Measurements from ENCODE around the gene NCAN. TPM values are rescaled to one million over a fixed set of nuclear protein-coding genes. Genes with fewer than 3 reads are reported as not detected.
A peak's percentile ranks its signal among the peaks of the same experiment; 100 is the strongest.
"Not testable (repeated sequence)": the region's sequence is repeated elsewhere in the genome, so short reads cannot be mapped to it uniquely, and the experiment has no call there.

The NCAN gene
- 14.0 and 19.3 TPM in 2 replicates for polyA plus RNA-seq (2014; cell fraction: cytosol; rRNA removed)
- polyA plus RNA-seq (2014; cell fraction: nucleus; rRNA removed), result 6.8 and 8.4 TPM in 2 replicates

DNA sequence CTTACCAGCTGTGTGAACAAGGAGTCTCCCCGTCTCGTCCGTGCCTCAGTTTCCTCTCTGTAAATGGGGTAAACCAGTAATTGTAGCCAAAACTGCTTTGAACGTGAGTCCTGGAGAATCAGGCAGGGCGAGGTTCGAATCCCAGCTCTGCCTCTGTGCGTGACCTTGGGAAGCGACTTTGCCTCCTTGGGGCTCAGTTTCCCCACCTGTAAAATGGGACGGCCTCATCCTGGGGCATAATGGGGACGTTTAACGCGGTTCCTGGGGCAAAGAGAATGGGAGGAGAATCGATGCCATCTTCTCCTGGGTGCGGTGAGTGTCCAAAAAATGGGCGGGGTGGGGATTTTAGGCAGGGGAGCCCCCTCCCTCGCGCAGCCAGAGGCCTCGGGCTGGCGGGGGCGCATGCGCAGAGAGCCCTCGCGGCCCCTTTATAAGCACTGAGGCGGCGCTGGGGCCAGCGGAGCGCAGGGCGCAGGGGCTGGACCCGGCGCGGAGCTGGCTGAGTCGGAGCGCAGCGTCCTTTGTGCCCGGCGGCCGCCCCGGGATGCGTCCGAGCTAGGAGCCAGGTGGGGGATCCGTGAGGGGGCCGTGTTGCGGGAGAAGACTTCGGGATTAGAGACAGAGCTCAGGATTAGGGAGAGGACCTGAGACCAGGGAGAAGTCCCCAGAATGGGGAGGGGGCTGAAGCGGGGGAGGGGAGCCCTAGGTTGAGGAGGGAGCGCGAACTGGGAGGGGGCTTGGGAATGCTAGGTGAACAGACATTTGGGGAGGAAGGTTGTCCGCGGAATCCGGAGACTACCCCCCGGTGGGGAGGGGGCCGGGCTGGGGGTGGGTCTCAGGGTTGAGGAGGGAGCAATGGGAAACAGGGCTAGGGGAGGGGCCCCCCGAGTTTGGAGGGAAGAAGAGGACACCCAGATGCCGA lies at the start of gene NCAN:
TSS of gene NCAN (plus strand) at position 460 of the 922 bp plus-strand sequence. CDS start 4,996 bp downstream, outside the sequence.
- peak; percentile 55 for DNase-seq (ENCODE audit: low spot score)

DNA sequence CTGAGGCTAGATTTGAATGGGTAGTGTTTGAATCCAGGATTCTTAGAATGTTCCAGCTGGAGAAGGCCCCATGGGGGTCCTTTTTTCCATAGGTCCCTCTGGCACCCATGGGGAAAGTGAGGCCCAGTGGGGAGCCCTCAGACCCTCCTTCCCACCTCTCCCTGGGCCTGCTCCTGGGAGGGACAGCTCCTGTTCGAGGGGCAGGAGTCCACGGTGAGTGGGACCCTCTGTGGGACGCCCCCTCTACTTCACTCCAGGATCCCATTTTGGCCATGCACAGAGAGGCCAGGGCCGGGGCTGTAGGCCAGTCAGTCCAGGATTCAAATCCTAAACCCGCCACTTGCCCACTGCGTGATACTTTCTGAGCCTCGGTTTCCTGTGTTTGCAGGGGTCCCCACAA lies 49.3 kb upstream of the NCAN start:
- no peak for DNase-seq (ENCODE audit: low spot score)

DNA sequence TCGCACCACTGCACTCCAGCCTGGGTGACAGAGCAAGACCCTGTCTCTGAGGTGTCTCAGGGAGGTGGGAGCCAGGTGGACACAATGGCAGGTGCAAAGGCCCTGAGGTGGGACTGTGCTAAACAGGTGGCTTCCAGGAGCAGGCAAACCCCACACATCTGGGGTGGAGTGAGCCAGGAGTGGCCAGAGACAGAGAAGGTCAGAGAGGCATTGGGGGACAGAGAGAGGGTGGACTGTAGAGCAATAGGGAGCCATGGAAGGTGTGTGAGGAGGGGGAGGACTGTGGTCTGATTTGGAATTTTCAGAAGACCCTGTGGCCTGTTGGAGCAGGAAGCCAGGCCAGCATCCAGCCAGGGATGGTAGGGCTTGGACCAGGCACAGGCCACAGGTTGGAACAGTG lies 46.4 kb upstream of the NCAN start:
- no peak for DNase-seq (ENCODE audit: low spot score)

DNA sequence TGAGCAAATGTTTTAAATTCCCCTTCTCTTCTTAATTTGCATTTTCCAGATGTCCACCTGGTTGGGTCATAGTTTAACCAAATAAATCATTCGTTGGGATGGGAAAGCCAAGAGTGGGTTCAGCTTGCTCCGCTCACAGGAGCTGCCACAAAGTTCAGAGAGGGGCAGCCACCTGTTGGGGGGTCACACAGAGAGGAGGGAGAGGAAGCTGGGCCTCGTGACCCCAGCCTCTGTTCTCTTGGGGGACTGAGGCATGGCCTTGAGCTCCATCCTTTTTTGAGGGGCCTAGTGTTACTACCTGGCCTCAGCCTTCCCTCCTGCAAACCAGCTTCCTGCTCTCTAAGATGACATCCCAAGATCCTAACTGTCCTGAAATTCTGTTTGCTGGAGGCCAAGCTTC lies 44.1 kb upstream of the NCAN start:
- DNase-seq (ENCODE audit: low spot score), result no peak

DNA sequence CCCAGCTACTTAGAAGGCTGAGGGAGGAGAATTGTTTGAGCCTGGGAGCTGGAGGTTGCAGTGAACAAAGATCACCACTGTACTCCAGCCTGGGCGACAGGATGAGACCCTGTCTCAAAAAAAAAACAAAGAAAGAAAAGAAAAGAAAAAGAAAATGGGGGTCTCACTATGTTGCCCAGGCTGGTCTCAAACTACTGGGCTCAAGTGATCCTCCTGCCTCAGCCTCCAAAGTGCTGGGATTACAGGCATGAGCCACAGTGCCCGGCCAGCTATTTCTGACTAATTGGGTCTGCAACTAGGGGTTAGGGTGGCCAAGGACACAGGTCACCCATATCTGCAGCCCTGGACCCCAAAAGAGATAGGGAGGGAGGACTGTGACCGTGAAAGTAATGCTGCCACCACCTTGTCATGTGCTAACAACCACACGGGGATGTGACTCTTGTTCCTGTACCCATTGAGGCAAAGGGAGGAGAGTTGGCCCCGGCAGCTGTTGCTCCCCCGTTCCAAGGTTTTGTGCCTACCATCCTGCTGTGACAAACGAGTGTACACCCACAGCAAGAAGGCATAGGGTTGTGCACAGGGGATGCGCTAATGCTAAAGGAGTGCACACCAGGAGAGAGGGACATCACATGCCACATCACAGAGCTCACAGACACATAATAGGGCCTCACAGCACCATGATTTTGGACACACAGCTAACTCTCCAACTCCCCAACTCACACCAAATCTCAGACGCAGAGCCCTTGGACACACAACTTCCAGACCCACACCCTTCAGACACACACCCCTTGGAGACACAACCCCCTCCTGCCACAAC lies 42.3 kb upstream of the NCAN start:
- DNase-seq (ENCODE audit: low spot score), result no peak

DNA sequence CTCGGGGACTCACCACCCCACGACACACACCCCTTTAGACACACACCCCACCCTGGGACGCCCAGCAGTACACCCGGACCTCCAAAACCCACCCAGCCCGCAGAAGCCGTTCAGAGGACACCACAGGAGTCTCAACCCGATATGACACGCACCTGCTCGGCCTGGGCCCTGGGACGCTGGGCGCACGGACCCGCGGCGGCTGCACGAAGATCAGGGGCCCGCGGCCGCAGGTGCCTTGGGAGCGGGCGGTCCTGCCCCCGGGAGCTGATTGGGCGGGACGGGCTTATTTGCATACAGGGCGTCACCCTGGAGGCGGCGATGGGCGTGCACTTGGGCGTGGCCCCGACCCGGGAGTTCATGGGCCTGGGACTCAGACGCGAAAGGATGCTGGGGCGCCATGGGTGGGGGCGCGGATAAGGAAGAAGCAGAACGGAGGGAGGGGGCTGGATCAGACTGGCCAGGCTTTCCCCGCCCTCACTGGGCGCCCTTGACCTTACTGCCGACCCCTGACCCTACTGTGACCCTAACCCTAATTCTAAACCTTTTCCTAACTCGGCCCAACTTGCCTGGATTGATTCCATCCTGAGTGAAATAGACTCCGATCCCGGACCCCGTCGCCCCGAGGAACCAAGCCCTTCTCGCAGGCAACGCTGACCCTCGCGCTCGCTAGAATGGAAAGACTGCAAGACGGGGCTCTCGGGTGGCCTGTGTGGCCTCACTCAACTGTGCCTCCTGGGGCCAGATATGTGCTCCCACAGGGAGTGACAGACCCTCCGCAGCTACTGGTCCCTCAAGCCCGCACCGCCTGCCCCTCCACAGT lies 41.5 kb upstream of the NCAN start, which contains the start of gene MEF2B:
TSS of gene MEF2B (minus strand) at position 211 of the 820 bp plus-strand sequence. CDS start 19,528 bp downstream, outside the sequence.
- DNase-seq (ENCODE audit: low spot score), result peak; percentile 83

DNA sequence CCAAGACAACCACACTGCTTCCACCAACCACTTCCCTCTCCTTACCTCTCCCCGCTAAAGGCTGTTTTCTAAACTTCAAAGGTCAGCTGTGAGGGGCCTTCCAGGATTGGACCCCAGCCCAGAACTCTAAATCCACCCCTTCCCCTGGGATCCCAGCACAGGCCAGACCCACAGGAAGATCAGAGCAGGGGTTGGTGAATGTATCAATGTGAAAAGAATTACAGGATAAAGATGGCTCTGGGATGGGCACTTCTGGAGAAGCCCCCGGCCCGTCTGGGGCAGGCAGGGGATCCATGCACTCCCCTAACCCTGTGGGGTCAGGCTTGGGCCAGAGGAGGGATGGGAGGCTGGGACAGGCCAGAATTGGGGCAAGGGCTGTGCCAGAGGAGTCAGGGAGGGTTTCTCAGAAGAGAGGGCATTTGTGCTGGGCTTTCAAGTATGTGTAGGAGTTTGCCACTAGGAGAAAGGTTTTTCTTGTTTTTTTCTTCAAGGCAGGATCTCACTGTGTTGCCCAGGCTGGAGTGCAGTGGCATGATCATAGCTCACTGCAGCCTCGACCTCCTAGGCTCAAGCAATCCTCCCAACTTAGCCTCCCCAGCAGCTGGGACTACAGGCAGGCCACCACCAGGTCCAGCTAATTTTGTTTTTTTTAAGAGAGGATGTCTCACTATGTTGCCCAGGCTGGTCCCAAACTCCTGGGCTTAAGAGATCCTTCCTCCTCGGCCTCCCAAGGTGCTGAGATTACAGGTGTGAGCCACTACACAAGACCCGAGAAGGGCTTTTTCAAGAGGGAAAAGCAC lies 40.7 kb upstream of the NCAN start:
- no peak for DNase-seq (ENCODE audit: low spot score)

DNA sequence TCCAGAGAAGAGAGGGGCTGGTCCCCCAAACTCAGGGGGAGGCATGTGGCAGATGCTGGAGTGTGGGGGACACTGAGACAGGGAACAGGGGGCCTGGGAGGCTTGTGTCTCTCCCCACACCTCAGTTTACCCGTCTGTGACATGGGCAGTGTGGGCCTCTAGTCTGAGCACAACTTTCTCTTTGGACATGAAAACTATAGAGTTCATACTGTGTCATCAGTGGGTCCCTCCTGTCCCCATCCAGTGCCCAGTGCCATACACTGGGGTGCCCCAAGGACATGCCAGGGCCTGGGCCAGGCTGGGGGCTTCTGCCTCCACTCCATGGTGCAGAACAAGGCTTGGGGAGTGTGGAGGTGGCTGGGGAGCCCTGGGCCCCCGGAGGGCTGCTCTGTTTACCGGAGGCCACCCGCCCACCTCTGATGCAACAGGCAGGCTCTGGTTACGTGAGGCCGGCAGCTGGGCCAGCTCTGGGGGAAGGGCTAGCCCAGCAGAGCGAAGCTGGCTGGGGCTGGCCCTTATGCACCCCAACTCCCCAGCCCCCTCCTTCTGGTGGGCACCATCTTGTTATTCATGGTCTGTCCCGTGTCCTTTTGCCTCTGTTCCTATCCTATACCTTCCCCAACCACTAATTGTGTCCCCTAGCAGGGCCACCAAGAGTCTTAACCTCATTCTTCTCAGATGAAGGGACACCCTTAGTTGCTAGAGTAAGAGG lies 39.8 kb upstream of the NCAN start:
- DNase-seq (ENCODE audit: low spot score), result no peak

DNA sequence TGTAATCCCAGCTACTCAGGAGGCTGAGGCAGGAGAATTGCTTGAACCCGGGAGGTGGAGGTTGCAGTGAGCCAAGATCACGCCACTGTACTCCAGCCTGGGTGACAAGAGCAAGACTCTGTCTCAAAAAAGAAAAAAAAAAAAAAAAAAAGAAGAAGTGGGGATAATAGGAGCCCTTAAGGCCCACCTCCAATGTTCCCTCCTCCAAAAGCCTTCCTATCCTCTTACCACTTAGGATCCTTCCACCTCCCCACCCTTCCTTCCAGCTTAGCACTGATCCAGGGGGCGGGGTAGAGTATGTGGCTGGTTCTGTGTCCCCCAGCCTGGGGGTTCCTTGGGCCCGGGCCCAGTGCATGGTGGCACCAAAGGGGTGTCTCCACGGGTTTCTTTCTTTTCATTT lies 38.5 kb upstream of the NCAN start:
- not testable (repeated sequence) for DNase-seq (ENCODE audit: low spot score)

DNA sequence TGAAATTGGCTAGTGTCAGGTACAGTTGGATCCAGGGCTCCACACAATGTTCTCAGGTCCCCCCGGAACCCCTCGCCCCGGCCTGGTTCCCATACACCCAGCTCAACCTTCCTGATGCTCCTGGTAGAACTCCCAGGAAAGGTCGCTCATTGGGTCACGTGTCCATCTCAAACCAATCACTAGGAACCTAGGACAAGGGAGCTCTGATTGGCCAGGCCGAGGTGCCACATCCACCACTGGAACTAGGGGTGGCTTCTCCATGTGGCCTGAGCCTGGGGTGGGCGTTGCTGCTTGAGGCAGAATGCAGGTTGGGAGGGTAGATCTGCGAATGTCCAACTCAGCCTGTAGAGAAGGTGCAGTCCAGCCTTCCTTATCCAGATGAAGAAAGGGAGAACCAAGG lies 34.8 kb upstream of the NCAN start:
- no peak for DNase-seq (ENCODE audit: low spot score)

DNA sequence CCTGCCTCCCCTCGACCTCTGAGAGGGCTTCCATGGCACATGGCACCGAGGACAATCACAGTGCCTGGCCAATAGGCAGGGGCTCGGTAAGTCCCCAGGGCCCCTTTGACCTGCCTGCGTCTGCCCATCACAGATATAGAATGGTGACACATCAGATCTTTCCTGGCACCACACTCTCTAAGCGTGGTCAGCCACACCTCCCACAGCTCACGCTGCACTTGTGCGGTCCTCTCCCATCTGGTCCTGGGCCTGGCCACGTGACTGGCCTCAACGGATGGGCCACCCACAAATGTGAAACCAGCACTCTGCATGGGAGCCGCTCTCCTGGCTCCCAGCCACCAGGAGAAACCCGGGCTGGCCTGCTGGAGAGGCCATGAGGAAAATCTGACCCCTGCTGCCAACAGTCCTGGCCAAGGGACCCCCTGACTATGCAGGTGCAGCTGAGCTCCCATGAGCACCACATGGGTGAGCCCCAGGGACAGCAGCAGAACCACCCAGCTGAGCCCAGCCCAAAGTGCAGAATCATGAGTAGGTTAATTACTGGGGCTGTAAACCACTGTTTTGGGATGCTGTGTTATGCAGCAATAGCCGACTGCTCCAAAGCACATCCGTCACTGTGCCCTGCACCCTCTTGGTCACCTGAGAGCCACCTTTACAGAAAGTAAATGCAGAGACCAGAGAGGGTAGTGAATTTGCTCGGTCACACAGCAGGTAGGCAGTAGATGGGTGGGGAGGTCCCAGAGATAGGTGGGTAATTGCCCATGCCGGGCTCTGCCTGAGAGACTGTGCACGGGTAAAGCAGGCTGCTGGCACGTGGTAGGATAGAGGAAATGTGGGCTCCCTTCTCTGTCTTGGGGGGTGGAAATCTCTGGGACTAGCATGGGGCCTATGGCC lies 32.0 kb upstream of the NCAN start:
- no peak for DNase-seq (ENCODE audit: low spot score)

DNA sequence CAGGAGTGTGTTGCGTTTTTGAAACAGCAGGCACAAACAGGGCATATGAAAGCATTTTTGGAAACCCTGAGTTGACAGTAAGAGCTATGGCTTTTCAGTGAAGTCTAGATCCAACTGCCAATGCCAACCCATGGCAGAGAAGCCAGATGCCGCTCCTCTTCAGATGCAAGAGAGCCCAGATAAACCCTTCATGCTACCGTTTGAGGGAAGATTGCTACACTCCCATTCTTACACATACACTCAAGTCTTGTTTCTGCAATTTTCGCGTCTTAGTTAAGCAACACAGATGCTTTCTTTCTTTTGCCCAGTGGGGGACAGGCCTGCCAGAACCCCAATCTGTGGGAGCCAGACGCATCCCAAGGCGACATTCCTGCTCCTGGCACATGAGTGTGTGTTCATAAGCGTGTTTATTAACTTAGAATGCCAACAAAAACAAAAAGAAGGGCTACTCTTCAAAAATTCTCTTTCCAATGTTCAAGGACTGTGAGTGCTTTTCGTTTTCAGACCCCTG lies 30.2 kb upstream of the NCAN start:
- DNase-seq (ENCODE audit: low spot score), result no peak

DNA sequence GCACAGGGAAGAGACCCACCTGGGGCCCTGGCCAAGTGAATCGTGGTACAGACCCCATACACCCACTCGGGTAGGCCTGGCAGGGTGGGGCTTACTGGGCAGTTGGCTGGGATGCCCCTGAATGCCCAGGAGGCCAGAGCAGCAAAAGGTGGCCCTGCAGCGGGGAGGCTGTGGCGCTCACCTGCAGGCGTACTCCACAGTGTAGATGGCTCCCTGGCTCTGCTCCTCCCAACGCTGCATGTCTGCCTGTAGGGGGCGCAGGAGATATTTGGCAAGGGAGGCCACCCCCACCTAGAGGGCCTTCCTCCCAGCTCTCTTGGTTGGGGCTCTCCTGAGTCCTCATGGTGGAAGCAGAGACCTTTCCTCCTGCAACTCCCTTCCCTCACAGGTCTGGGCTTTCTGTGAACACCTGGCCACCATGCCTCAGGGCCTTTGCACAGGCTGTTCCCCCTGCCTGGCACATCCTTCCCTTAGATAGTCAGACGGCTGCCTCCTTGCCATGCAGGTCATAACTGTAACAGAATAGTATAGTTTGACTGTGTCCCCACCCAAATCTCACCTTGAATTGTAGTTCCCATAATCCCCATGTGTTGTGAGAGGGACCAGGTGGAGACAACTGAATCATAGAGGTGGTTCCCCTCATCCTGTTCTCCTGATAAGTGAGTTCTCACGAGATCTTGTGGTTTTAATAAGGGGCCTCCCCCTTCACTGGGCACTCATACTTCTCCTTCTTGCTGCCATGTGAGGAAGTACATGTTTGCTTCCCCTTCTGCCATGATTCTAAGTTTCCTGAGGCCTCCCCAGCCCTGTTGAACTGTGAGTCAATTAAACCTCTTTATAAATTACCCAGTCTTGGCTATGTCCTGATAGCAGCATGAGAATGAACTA lies 25.7 kb upstream of the NCAN start:
- peak; percentile 54 for DNase-seq (ENCODE audit: low spot score)

DNA sequence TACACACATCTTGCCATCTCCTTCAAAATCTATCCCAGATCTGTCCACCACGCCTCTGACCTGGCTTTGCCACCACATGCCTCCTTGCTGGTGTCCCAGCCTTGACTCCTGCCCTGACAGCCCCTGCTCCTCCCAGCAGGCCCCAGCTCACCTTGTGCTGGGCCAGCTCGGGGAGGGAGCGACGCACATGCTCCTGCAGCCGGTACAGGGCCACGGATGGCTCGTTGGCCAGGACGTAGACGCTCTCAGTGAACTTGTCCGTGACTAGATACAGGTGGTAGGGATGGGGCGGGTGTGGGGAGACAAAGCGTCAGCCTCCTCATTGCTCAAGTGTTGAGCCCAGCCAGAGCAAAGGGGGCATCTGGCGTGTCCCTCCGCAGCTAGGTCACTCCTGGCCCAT lies 25.0 kb upstream of the NCAN start:
- DNase-seq (ENCODE audit: low spot score), result no peak

DNA sequence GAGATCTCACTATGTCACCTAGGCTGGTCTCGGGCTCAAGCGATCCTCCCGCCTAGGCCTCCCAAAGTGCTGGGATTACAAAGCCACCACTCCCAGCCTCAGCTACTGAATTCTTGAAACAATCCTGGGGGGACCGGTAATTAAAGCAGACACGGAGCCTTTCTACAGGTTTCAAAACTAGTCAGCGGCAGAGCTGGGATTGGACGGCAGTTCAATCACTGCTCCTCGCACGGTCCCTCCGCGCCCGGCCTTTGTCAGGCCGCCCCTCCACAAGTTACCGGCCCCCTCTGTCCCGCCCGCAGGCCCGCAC lies 20.0 kb upstream of the NCAN start:
- no peak for DNase-seq (ENCODE audit: low spot score)

DNA sequence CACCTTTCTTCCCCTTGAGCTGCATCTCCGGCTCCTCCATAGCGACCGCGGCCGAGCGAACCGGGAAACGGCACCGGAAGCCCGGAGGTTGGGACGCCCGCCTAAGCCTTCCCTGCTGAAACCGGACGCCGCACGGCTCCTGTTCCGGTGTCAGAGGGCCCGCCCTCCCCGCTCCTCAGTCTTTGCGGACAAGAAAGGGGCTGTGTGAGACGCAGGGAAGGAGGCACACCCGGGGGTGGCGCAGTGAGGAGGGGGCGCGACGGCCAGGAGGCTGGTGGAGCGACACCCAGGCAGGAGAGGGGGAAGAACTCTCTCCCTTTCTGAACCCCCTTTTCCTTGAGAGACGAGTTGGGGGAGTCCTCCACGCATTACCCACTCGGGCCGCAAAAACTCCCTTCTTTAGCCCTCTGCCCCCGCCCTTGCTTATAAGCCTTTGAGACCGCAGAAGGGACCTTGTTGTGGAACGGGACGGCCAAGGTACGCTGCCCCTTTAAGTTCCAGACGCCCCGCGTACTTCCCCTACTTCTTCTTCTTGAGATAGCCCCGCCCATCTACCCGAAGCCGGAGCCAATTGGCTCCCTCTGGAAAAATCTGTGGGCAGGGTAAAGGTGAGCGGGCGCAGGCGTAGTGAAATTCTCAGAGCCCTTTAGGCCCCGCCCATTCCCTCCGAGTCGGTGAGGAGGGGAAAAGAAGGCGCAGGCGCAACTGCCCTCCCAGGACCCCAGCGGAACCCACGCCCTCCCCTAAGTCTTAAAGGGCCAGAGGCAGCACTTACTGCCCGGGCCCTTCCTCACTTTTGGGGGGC lies 19.5 kb upstream of the NCAN start, which contains the start of the genes BORCS8 and RFXANK:
TSS of gene BORCS8 (minus strand) at position 75 of the 805 bp plus-strand sequence. CDS start at position 40, 35 bp downstream.
TSS of gene RFXANK (plus strand) at position 181 of the 805 bp plus-strand sequence. CDS start 1,689 bp downstream, outside the sequence.
- DNase-seq (ENCODE audit: low spot score), result peak; percentile 99

All from SK-N-DZ (cell line).